Common myeloid progenitor, CD34-positive (primary cell): ENCODE data around the gene SLX4IP.

Experiments
- CTCF ChIA-PET: fragments of 350-600 bp; sonication (Branson Sonifier 250); formaldehyde crosslinking; loops from one replicate; lab custom pipeline; 2021; ENCODE audit warnings: antibody characterized with exemption; lab: Charles Lee
- POLR2A ChIA-PET: fragments of 350-600 bp; sonication (Branson Sonifier 250); formaldehyde crosslinking; loops from one replicate; lab custom pipeline; 2021; ENCODE audit warnings: antibody characterized with exemption; lab: Charles Lee
- DNase-seq, 3 donors: peaks; one replicate each; pipeline versions ENCODE4 v3.0.0 to v3.0.0-alpha.2; 2013
- H3K27ac ChIP-seq, 2 experiments: 1 replicate in 1 of 2; 2 replicates in 1 of 2; pipeline ENCODE4 v1.7.0; 2013; ENCODE audit warnings: inconsistent platforms in 2 of 2, low read length in 2 of 2, mild to moderate bottlenecking in 2 of 2, low read depth in 1 of 2, moderate library complexity in 1 of 2; ENCODE audit not compliant: severe bottlenecking in 2 of 2, insufficient read depth in 1 of 2, poor library complexity in 1 of 2
- H3K27me3 ChIP-seq, 5 experiments: replicated peaks in 2 of 5; 1 replicate in 3 of 5; 2 replicates in 2 of 5; pipeline versions ENCODE4 v1.6.1 to v1.7.0; 2013; ENCODE audit warnings: low read length in 4 of 5, mild to moderate bottlenecking in 2 of 5, moderate library complexity in 2 of 5, inconsistent platforms in 1 of 5; ENCODE audit not compliant: insufficient read depth in 5 of 5, control insufficient read depth in 4 of 5
- H3K36me3 ChIP-seq, 4 experiments: 1 replicate in 2 of 4; 2 replicates in 2 of 4; pipeline versions ENCODE4 v1.6.1 to v1.7.0; 2013; ENCODE audit warnings: low read length in 3 of 4, control low read depth in 1 of 4, mild to moderate bottlenecking in 1 of 4; ENCODE audit not compliant: control insufficient read depth in 4 of 4, insufficient read depth in 4 of 4
- H3K4me1 ChIP-seq, 4 experiments: 1 replicate in 3 of 4; 2 replicates in 1 of 4; pipeline versions ENCODE4 v1.6.1 to v1.7.1; 2013; ENCODE audit warnings: low read length in 3 of 4, mild to moderate bottlenecking in 3 of 4, control low read depth in 1 of 4, inconsistent platforms in 1 of 4, moderate library complexity in 1 of 4; ENCODE audit not compliant: control insufficient read depth in 4 of 4, insufficient read depth in 4 of 4; ENCODE audit errors: control extremely low read depth in 1 of 4
- H3K4me3 ChIP-seq, 7 experiments: 1 replicate in 4 of 7; 2 replicates in 3 of 7; pipeline versions ENCODE4 v1.5.1 to v1.7.0; 2013; ENCODE audit warnings: mild to moderate bottlenecking in 7 of 7, low read length in 6 of 7, moderate library complexity in 6 of 7, inconsistent platforms in 2 of 7, low read depth in 2 of 7, control low read depth in 1 of 7; ENCODE audit not compliant: insufficient read depth in 4 of 7, control insufficient read depth in 1 of 7; ENCODE audit errors: extremely low read depth in 1 of 7
- H3K9me3 ChIP-seq, 5 experiments: 1 replicate in 4 of 5; 2 replicates in 1 of 5; pipeline versions ENCODE4 v1.6.1 to v1.7.1; 2013; ENCODE audit warnings: low read length in 4 of 5, mild to moderate bottlenecking in 2 of 5, inconsistent platforms in 1 of 5, low read depth in 1 of 5, moderate library complexity in 1 of 5; ENCODE audit not compliant: control insufficient read depth in 4 of 5, insufficient read depth in 2 of 5; ENCODE audit errors: control extremely low read depth in 1 of 5
- WGBS: methylation state at CpG from one replicate; pipeline ENCODE4 v1.1.5; 2013; ENCODE audit not compliant: insufficient coverage; 5-methylcytosine and 5-hydroxymethylcytosine counted together

SLX4IP gene

DNA sequence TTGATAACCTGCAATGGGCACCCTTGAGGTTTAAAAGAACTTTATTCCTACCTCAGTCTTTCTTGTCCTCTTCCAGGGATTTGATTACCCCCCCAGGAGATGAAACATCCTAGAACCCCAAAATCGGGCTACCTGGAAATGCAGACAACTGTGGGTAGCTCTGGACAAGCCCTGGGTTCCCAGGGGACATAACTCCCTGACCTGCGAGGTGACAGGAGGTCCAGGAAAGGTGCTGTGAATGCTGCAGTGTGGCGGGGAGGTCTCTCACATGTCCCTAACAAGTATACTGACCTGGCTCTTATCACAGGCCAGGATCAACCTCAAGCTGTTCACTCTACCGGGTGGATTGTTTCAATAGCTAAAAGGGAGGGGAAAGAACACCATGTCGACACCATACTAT is 227.0 kb downstream of the SLX4IP start:
- H3K27ac ChIP-seq: no peak overlapping the region
- peaks cover 0 to 39% (median 4%) of the 10 kb centered on the region in 4 experiments for H3K36me3 ChIP-seq
- H3K4me1 ChIP-seq: peaks cover 0 to 1% (median 0%) of the 10 kb centered on the region in 4 experiments
- no peak for DNase-seq
- H3K27me3 ChIP-seq: no peaks in the 10 kb centered on the region
- no peak overlapping the region for H3K4me3 ChIP-seq
- H3K9me3 ChIP-seq: no peaks in the 10 kb centered on the region
- WGBS: 82% methylated on average over 4 of the region's 5 CpGs
- ChIA-PET CTCF (interaction anchor here (0.7 to 1.6 kb wide), 2 partner anchors 9 to 269 kb away, joined by 3 to 6 read pairs; no protein-coding TSS in a partner anchor), POLR2A (no interaction called here)

DNA sequence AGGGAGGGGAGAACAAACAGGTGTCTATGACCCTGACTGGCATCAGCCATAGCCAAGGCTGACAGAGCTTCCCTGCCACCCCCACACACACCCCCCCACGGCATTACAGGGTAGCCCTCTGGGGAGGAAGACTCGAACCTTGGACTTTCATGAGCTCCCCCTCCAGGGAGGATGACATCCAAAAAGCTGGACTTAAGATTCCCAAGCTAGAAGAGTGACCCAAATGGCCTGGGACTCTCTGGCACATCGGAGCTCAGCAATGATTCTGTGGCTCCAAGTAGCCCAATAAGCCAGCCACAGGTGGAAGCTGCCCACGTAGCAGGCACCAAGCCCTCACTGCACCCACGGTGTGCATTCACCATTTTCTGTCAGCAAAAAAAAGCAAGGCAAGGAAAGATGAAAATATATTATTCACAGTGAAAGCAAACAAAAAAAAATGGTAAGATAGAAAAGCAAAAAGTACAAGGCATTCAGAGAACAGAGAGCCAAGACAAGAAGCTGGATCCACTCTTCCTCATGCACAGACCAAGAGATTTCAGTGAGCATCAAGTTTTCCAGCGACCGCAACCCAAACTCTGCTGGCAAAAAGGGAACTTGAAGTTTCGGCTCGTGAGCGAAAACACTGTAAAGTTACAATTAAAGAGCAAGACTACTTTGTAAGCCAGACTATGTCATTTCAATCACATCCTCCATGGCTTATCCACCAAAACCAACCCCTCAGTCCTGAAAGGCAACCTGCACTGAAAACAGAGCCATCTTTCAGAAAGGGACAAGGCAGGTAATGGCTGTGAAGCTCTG is 227.8 kb downstream of the SLX4IP start:
- H3K4me3 ChIP-seq: no peak overlapping the region
- H3K4me1 ChIP-seq: peaks cover 0 to 1% (median 0%) of the 10 kb centered on the region in 4 experiments
- no peak overlapping the region for H3K27ac ChIP-seq
- peaks cover 0 to 42% (median 4%) of the 10 kb centered on the region in 4 experiments for H3K36me3 ChIP-seq
- CTCF ChIA-PET: interaction anchor here (0.7 to 1.6 kb wide), 3 partner anchors 9 to 268 kb away, joined by 3 to 6 read pairs (median 3); no protein-coding TSS in a partner anchor
- no peaks in the 10 kb centered on the region for H3K27me3 ChIP-seq
- DNase-seq: peak; percentile 26 to 74 (median 73)
- POLR2A ChIA-PET: no interaction called here
- H3K9me3 ChIP-seq: no peaks in the 10 kb centered on the region
- 77% methylated on average over 7 of the region's 10 CpGs for WGBS

DNA sequence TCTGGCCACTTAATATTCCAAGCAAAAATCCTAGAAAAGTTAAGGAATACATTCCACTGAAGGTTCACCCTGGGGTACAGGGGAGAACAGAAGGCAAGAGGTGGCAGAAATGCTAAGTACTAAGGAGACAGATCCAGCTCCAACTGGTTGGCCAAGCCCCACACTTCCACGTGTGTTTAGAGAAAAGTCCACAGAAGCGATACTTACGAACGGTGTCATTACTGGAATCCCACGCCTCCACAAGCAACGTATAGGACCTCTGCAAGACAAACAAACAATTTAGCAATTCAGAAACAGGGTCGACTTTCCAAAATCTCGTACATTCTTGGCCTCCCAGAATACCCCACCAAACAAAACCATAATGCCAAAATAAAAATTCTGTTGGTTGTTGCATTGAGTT is 228.7 kb downstream of the SLX4IP start:
- no peaks in the 10 kb centered on the region for H3K9me3 ChIP-seq
- no peak overlapping the region for H3K27ac ChIP-seq
- ChIA-PET POLR2A (no interaction called here), CTCF (interaction anchor here (0.9 to 1.3 kb wide), 2 partner anchors 78 to 879 kb away, joined by 3 read pairs; no protein-coding TSS in a partner anchor)
- 93% methylated on average over 3 of the region's 8 CpGs for WGBS
- H3K36me3 ChIP-seq: peaks cover 2 to 38% (median 4%) of the 10 kb centered on the region in 4 experiments
- no peak for DNase-seq
- no peaks in the 10 kb centered on the region for H3K27me3 ChIP-seq
- no peak overlapping the region for H3K4me3 ChIP-seq
- peaks cover 0 to 1% (median 0%) of the 10 kb centered on the region in 4 experiments for H3K4me1 ChIP-seq

DNA sequence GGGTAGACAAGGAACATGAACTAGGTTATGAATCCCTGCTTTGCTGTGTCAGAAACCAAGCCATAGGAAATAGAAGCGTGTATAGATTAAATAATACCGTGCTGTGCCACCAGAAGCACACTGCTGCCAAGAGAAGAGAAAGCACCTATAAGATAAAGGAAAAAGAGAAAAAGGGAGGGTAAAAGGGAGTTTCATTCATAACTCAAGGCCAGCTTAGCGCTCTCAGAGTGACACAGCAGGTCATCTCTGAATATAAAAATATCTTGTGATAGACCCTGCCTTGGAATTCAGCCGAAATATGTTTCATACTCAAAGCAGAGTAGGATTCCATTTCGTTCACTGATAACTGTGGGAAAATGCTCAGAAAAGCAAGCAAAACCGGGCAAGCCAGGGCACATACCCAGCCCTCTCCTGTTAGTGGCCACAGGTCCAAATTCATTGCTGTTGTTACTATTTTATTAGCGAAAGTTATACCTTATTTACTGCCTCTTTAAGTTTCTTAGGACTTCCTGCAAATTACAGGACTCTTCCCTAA is 230.0 kb downstream of the SLX4IP start:
- POLR2A ChIA-PET: no interaction called here
- CTCF ChIA-PET: no interaction called here
- Histone ChIP-seq H3K27me3 (no peaks in the 10 kb centered on the region), H3K36me3 (peaks cover 2 to 36% (median 4%) of the 10 kb centered on the region in 4 experiments), H3K27ac (no peak overlapping the region), H3K9me3 (no peaks in the 10 kb centered on the region), H3K4me1 (peaks cover 0 to 1% (median 0%) of the 10 kb centered on the region in 4 experiments), H3K4me3 (no peak overlapping the region)
- WGBS: 88% methylated on average over 6 of the region's 7 CpGs
- no peak for DNase-seq

DNA sequence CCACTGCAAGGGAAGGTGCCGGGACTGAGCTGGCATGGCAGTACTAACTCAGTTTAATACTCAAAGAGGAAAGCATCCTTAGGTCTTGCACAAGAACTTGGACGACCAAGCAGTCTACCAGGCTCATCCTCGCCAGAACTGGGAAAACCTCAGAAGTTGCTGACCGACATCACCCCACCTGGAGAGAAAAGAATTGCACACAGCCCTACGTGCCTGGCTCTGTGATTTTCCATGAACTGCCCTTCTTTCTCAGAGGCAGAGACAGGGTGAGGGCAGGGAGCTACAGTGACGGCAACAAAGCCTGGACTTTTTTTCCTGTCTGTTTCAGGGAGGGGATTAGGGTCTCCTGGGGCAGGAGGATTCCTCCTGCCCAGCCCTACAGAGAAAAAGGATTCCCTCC is 230.7 kb downstream of the SLX4IP start:
- no peak overlapping the region for H3K27ac ChIP-seq
- ChIA-PET POLR2A (interaction anchor here (0.6 kb wide), 1 partner anchor 83 kb away, joined by 3 read pairs; no protein-coding TSS in a partner anchor), CTCF (no interaction called here)
- H3K9me3 ChIP-seq: no peaks in the 10 kb centered on the region
- no peaks in the 10 kb centered on the region for H3K27me3 ChIP-seq
- H3K4me3 ChIP-seq: no peak overlapping the region
- peaks cover 0 to 3% (median 2%) of the 10 kb centered on the region in 4 experiments for H3K4me1 ChIP-seq
- H3K36me3 ChIP-seq: peaks cover 2 to 35% (median 4%) of the 10 kb centered on the region in 4 experiments
- WGBS: 96% methylated on average over 5 of the region's 6 CpGs
- DNase-seq: no peak

DNA sequence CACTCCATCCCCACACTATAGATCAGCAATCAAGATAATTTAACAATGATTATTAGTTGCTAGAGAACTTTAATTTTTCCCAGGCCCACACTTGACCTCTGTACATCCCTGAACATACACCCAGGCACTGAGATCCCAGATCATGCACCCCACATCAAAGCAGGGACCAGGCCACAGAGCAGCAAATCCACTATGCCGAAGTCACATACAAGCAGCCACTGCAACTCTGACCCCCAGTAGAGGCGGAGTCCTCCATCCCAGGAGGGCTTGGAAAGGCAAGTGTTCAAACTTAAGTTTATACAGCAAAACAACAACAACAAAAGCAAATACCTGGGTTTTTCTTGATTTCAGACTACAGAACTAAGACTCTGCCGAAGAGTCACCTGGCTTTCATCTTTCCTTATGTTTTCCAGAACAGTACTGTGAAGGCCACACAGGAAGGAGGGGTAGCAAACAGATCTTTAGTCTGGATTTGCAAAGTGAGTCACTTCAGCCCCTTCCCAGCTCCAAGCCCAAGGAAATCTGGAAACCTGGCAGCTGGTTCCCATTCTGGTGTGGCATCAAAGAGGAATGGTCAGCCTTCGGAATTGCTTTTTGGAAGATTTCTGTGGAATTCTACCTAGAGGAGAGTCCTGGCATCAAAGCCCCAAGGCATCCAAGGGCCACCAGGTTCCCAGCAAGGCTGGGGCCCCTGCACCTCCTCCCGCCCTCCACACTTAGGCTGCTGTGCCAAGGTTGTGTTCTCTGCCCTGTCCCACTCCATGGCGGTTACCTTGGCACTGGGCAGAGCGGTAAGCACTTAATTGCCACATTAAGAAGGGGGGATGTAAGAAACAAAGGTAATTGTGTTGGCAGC is 231.3 kb downstream of the SLX4IP start:
- H3K4me3 ChIP-seq: no peak overlapping the region
- ChIA-PET POLR2A (no interaction called here), CTCF (no interaction called here)
- DNase-seq: no peak
- H3K36me3 ChIP-seq: peaks cover 2 to 30% (median 3%) of the 10 kb centered on the region in 4 experiments
- no peaks in the 10 kb centered on the region for H3K27me3 ChIP-seq
- H3K4me1 ChIP-seq: peaks cover 0 to 10% (median 9%) of the 10 kb centered on the region in 4 experiments
- no peaks in the 10 kb centered on the region for H3K9me3 ChIP-seq
- 100% methylated on average over 5 of the region's 7 CpGs for WGBS
- H3K27ac ChIP-seq: no peak overlapping the region
